PC-3 (cell line): ENCODE data around the gene CSMD2. TPM values are rescaled to one million over a fixed set of nuclear protein-coding genes. Genes with fewer than 3 reads are reported as not detected.

Experiments used
- ATAC-seq: fragments of 200-7000 bp; cut with Tn5 transposase; 2 replicates; pipeline ENCODE4 v1.9.1; 2020; ENCODE audit warnings: mild to moderate bottlenecking, moderate library complexity
- BruUV-seq: library from RNA; stranded (reverse); fragments of 400-500 nt; replicated peaks from 2 replicates; lab custom pipeline; 2021; lab: Mats Ljungman, UMichigan
- CTCF ChIA-PET: fragments of 300-600 bp; sonication (Branson Sonifier 250); formaldehyde crosslinking; loops from one replicate; lab custom pipeline; 2022; ENCODE audit warnings: antibody characterized with exemption; lab: Charles Lee
- POLR2A ChIA-PET: fragments of 300-600 bp; sonication (Branson Sonifier 250); formaldehyde crosslinking; loops from one replicate; lab custom pipeline; 2022; ENCODE audit warnings: antibody characterized with exemption; ENCODE audit not compliant: unreplicated experiment; lab: Charles Lee
- DNase-seq: peaks from one replicate; pipeline ENCODE4 v3.0.0-alpha.2; 2015
- H2AFZ ChIP-seq: fragments of 300-600 bp; sonication (generic); 2 replicates; pipeline ENCODE4 v1.6.0; 2016; ENCODE audit warnings: antibody characterized with exemption, low read length
- H3F3A ChIP-seq: fragments of 300-600 bp; sonication (generic); one replicate; pipeline ENCODE4 v1.6.0; 2017; ENCODE audit warnings: antibody characterized with exemption, low read length, control low read depth, mild to moderate bottlenecking; ENCODE audit not compliant: unreplicated experiment
- H3K27ac ChIP-seq: fragments of 300-600 bp; sonication (generic); 2 replicates; pipeline ENCODE4 v1.5.1; 2016; ENCODE audit warnings: mild to moderate bottlenecking, low read length
- H3K27me3 ChIP-seq: fragments of 300-600 bp; sonication (generic); 2 replicates; pipeline ENCODE4 v1.6.1; 2016; ENCODE audit warnings: low read length, mixed read lengths
- H3K36me3 ChIP-seq: fragments of 300-600 bp; sonication (generic); 2 replicates; pipeline ENCODE4 v1.6.1; 2016; ENCODE audit warnings: low read depth, mixed run types, low read length, mixed read lengths
- H3K4me1 ChIP-seq: fragments of 300-600 bp; sonication (generic); 2 replicates; pipeline ENCODE4 v1.5.1; 2016; ENCODE audit warnings: low read length; ENCODE audit not compliant: insufficient read depth
- H3K4me2 ChIP-seq: fragments of 300-600 bp; sonication (generic); 2 replicates; pipeline ENCODE4 v1.6.0; 2016; ENCODE audit warnings: low read length
- H3K4me3 ChIP-seq: fragments of 300-600 bp; sonication (generic); 2 replicates; pipeline ENCODE4 v1.5.1; 2016; ENCODE audit warnings: mild to moderate bottlenecking, low read length, mixed read lengths
- H3K79me2 ChIP-seq: fragments of 300-600 bp; sonication (generic); 2 replicates; pipeline ENCODE4 v1.6.1; 2017; ENCODE audit warnings: low read length, mixed read lengths
- H3K9ac ChIP-seq: fragments of 300-600 bp; sonication (generic); 2 replicates; pipeline ENCODE4 v1.6.0; 2016; ENCODE audit warnings: mild to moderate bottlenecking, low read length
- H3K9me2 ChIP-seq: fragments of 300-600 bp; sonication (generic); replicated peaks from 2 replicates; pipeline ENCODE4 v1.6.1; 2016; ENCODE audit warnings: mixed run types, low read length, mixed read lengths
- H3K9me3 ChIP-seq: fragments of 300-600 bp; sonication (generic); 2 replicates; pipeline ENCODE4 v1.6.1; 2016; ENCODE audit warnings: low read length, mixed read lengths
- H4K20me1 ChIP-seq: fragments of 300-600 bp; sonication (generic); 2 replicates; pipeline ENCODE4 v1.6.1; 2016; ENCODE audit warnings: low read length, mixed read lengths
- EZH2 ChIP-seq: fragments of 300-600 bp; sonication (generic); IDR thresholded peaks from one replicate; pipeline ENCODE4 v1.6.1; 2017; ENCODE audit warnings: antibody characterized with exemption, mild to moderate bottlenecking, low read length; ENCODE audit not compliant: unreplicated experiment
- EZH2phosphoT487 ChIP-seq: fragments of 300-600 bp; sonication (generic); IDR thresholded peaks from 2 replicates; pipeline ENCODE4 v1.6.1; 2018; ENCODE audit warnings: mild to moderate bottlenecking, antibody characterized with exemption, low read length, borderline replicate concordance
- intact Hi-C: fragments of 100-400 bp; cut with micrococcal nuclease; formaldehyde crosslinking; loops from 2 replicates; pipeline ENCODE4 v1.9.0; 2023
- total RNA-seq: library from RNA; depleted of rRNA; stranded (reverse); fragments of >200 nt; gene quantifications from 2 replicates; pipeline ENCODE4 v1.2.3, GENCODE V29; 2014
- TF ChIP-seq, protein P1 (sequence below): fragments of 300-600 bp; sonication (generic); conservative IDR thresholded peaks from 2 replicates; pipeline ENCODE4 v1.5.1; 2017; ENCODE audit warnings: antibody characterized with exemption, low read depth, mild to moderate bottlenecking, low read length

The CSMD2 gene
- total RNA-seq, 1 experiment from 2014 or later = not detected

DNA sequence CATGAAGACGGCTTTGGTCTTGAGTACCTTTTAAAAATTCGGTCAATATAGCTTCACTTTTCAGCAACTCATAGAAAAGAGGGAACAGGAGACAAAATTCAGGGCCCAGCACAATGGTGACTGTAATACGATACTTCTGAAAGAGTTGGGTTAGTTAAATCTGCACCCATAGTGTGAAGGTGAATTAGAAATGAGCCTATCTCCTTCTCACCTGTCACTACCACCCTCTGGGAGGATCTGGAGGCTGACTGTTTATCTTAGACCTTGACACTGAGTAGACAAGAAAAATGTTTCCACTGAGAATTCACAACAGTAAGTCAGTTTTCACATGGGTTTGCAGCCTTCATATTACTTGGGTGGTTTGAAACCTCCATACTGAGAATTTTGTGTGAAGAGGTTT lies 359.0 kb downstream of the CSMD2 start:
- H3K4me2 ChIP-seq = no peak overlapping the region
- H4K20me1 ChIP-seq = no peaks in the 10 kb centered on the region
- DNase-seq (no peak), ATAC-seq (no peak)
- no peaks in the 10 kb centered on the region for H3F3A ChIP-seq
- no peak overlapping the region for H2AFZ ChIP-seq
- no peaks in the 10 kb centered on the region for H3K27me3 ChIP-seq
- no peaks in the 10 kb centered on the region for H3K79me2 ChIP-seq
- H3K36me3 ChIP-seq = no peaks in the 10 kb centered on the region
- H3K4me1 ChIP-seq = no peaks in the 10 kb centered on the region
- TF ChIP-seq, protein P1, sequence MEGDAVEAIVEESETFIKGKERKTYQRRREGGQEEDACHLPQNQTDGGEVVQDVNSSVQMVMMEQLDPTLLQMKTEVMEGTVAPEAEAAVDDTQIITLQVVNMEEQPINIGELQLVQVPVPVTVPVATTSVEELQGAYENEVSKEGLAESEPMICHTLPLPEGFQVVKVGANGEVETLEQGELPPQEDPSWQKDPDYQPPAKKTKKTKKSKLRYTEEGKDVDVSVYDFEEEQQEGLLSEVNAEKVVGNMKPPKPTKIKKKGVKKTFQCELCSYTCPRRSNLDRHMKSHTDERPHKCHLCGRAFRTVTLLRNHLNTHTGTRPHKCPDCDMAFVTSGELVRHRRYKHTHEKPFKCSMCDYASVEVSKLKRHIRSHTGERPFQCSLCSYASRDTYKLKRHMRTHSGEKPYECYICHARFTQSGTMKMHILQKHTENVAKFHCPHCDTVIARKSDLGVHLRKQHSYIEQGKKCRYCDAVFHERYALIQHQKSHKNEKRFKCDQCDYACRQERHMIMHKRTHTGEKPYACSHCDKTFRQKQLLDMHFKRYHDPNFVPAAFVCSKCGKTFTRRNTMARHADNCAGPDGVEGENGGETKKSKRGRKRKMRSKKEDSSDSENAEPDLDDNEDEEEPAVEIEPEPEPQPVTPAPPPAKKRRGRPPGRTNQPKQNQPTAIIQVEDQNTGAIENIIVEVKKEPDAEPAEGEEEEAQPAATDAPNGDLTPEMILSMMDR = no peak
- TF ChIP-seq EZH2phosphoT487 (no peak), EZH2 (no peak)
- peaks cover 8% of the 10 kb centered on the region; the same call in 1 of the 2 replicates for H3K9me3 ChIP-seq
- ChIA-PET CTCF (no interaction called here), POLR2A (no interaction called here)
- intact Hi-C loops = no loop called here
- no TSS peak for BruUV-seq
- no peak overlapping the region for H3K9ac ChIP-seq
- no peak overlapping the region for H3K27ac ChIP-seq
- no peak overlapping the region for H3K4me3 ChIP-seq
- no peaks in the 10 kb centered on the region for H3K9me2 ChIP-seq

DNA sequence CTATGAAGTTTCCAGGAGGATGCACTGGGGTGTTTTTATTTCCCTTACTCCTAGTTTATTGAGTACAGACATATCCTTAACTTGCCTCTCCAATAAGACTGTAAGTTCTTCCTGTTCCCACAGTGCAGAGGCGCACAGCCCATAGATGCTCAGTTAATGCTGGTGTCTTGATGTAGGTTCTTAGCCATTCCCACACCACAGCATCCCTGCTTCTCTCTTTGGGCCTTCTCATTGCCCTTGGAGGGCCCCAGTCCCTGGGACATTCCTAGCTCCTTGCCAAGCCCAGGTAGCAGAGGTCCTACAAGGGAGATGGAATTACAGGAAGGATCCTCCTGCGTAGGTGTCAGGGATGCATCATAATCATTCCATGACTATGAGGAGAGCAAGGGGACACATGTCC lies 362.8 kb downstream of the CSMD2 start:
- H3K4me1 ChIP-seq = no peaks in the 10 kb centered on the region
- ATAC-seq (no peak), DNase-seq (no peak)
- H3K9me3 ChIP-seq = no peaks in the 10 kb centered on the region
- H3K9me2 ChIP-seq = no peaks in the 10 kb centered on the region
- intact Hi-C loops = no loop called here
- no peak overlapping the region for H3K4me2 ChIP-seq
- no peak overlapping the region for H3K27ac ChIP-seq
- ChIA-PET CTCF (no interaction called here), POLR2A (no interaction called here)
- no TSS peak for BruUV-seq
- no peaks in the 10 kb centered on the region for H4K20me1 ChIP-seq
- H3K36me3 ChIP-seq = no peaks in the 10 kb centered on the region
- H2AFZ ChIP-seq = no peak overlapping the region
- H3K79me2 ChIP-seq = no peaks in the 10 kb centered on the region
- no peak overlapping the region for H3K4me3 ChIP-seq
- no peaks in the 10 kb centered on the region for H3K27me3 ChIP-seq
- H3K9ac ChIP-seq = no peak overlapping the region
- TF ChIP-seq EZH2 = no peak
- no peak for TF ChIP-seq EZH2phosphoT487
- TF ChIP-seq, protein P1 = no peak
- H3F3A ChIP-seq = no peaks in the 10 kb centered on the region

DNA sequence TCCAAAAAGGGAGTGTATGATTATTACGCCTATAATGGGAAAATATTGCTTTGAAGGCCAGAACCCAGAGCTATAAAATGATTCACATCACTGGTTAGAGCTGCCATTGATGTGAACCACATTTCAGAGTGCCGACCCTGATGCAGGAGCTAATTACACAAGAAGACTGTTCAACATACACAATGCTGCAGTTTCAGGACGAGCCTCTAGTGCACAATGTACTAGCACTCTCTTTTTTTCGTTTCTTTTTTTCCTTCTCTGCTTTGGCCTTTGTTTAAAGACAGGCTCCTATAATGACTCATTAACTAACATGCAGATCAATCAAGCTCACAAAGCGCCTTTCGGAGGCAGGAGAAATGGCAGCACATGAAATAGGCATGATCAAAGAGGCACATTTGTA lies 367.2 kb downstream of the CSMD2 start:
- Histone ChIP-seq H3K4me3 (no peak overlapping the region), H3K4me1 (no peaks in the 10 kb centered on the region), H3K27me3 (no peaks in the 10 kb centered on the region), H2AFZ (no peak overlapping the region), H3K27ac (no peak overlapping the region), H3K9ac (no peak overlapping the region), H4K20me1 (no peaks in the 10 kb centered on the region), H3K9me3 (no peaks in the 10 kb centered on the region), H3F3A (no peaks in the 10 kb centered on the region), H3K36me3 (no peaks in the 10 kb centered on the region), H3K79me2 (no peaks in the 10 kb centered on the region), H3K9me2 (no peaks in the 10 kb centered on the region), H3K4me2 (no peak overlapping the region)
- DNase-seq (no peak), ATAC-seq (no peak)
- ChIA-PET POLR2A (no interaction called here), CTCF (no interaction called here)
- BruUV-seq = no TSS peak
- TF ChIP-seq EZH2phosphoT487 = no peak
- TF ChIP-seq EZH2 = no peak
- TF ChIP-seq, protein P1 = no peak
- intact Hi-C loops = no loop called here
